ENCODE results near the gene CORO7. TPM values are rescaled to one million over a fixed set of nuclear protein-coding genes. Genes with fewer than 3 reads are reported as not detected.

Gene CORO7
- polyA plus RNA-seq, 2 of the 4 experiments (the other 2 are of a cell fraction) = 6.0 to 11.9 TPM

GRCh38 chr16:4414187-4414917 lies 2.0 kb downstream of the CORO7 start:
- DNase-seq (ENCODE audit: low read depth in 1 of 2, low spot score in 1 of 2) (no peak), ATAC-seq (no peak), FAIRE-seq (no peak)
- Histone ChIP-seq H3K9me3 (no peaks in the 10 kb centered on the region), H3K27ac (no peak overlapping the region), H3K4me2 (peak overlapping the region; percentile 91; the same call in 2 of the 3 replicates), H3K4me3 (no peak overlapping the region), H3K4me1 (peaks cover 8% of the 10 kb centered on the region)
- TF ChIP-seq MAFK (IDR thresholded peaks at IDR 0.05; ENCODE audit: partially characterized antibody) (no peak), CHD2 (IDR thresholded peaks at IDR 0.05; ENCODE audit: low read length, partially characterized antibody) (no peak), HOXB13 (CRISPR knock-in tag; IDR thresholded peaks at IDR 0.05; ENCODE audit: low read depth) (no peak), HDAC2 (IDR thresholded peaks at IDR 0.05) (no peak), NR3C1 (IDR thresholded peaks at IDR 0.05) (no peak), BCL3 (IDR thresholded peaks at IDR 0.05) (no peak), POLR2A (IDR thresholded peaks at IDR 0.05; ENCODE audit: low read length) (no peak), RFX5 (IDR thresholded peaks at IDR 0.05) (no peak), EHF (CRISPR knock-in tag; IDR thresholded peaks at IDR 0.05) (no peak), HOXA7 (CRISPR knock-in tag; IDR thresholded peaks at IDR 0.05) (no peak), EHMT2 (IDR thresholded peaks at IDR 0.05; ENCODE audit: low read depth) (no peak), CBX2 (IDR thresholded peaks at IDR 0.05; ENCODE audit: borderline replicate concordance, low read depth) (no peak), FOXS1 (CRISPR knock-in tag; IDR thresholded peaks at IDR 0.05) (no peak), POLR2AphosphoS2 (conservative IDR thresholded peaks at IDR 0.05; ENCODE audit: low read length) (no peak), FOSL2 (IDR thresholded peaks at IDR 0.05) (no peak), FOSL2 (CRISPR knock-in tag; IDR thresholded peaks at IDR 0.05) (no peak), ZFP36 (IDR thresholded peaks at IDR 0.05; ENCODE audit: borderline replicate concordance, partially characterized antibody) (no peak), EP300 (IDR thresholded peaks at IDR 0.05) (no peak), HOXB5 (CRISPR knock-in tag; IDR thresholded peaks at IDR 0.05) (no peak), MYC (IDR thresholded peaks at IDR 0.05; ENCODE audit: borderline replicate concordance, low read length) (no peak)
- TF ChIP-seq, protein P1, sequence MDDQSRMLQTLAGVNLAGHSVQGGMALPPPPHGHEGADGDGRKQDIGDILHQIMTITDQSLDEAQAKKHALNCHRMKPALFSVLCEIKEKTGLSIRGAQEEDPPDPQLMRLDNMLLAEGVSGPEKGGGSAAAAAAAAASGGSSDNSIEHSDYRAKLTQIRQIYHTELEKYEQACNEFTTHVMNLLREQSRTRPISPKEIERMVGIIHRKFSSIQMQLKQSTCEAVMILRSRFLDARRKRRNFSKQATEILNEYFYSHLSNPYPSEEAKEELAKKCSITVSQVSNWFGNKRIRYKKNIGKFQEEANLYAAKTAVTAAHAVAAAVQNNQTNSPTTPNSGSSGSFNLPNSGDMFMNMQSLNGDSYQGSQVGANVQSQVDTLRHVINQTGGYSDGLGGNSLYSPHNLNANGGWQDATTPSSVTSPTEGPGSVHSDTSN (IDR thresholded peaks at IDR 0.05) = no peak
- WGBS (ENCODE audit: missing lambda C conversion rate) = 91% methylated on average over 7 of the region's 7 CpGs
- ChIA-PET CTCF (interaction anchor here (0.6 to 32.6 kb wide), 5 partner anchors 12 to 125 kb away, joined by 3 to 833 read pairs (median 3); partner anchors contain the start of gene VASN), POLR2A (interaction anchor here (0.5 to 0.9 kb wide), 2 partner anchors 12 to 231 kb away, joined by 5 to 6 read pairs; no protein-coding TSS in a partner anchor)

- ATAC-seq = no peak
- TF ChIP-seq SREBF2 (IDR thresholded peaks at IDR 0.05) = no peak
- no peak for TF ChIP-seq CHD4 (IDR thresholded peaks at IDR 0.05; ENCODE audit: borderline replicate concordance)
- TF ChIP-seq, protein P2, sequence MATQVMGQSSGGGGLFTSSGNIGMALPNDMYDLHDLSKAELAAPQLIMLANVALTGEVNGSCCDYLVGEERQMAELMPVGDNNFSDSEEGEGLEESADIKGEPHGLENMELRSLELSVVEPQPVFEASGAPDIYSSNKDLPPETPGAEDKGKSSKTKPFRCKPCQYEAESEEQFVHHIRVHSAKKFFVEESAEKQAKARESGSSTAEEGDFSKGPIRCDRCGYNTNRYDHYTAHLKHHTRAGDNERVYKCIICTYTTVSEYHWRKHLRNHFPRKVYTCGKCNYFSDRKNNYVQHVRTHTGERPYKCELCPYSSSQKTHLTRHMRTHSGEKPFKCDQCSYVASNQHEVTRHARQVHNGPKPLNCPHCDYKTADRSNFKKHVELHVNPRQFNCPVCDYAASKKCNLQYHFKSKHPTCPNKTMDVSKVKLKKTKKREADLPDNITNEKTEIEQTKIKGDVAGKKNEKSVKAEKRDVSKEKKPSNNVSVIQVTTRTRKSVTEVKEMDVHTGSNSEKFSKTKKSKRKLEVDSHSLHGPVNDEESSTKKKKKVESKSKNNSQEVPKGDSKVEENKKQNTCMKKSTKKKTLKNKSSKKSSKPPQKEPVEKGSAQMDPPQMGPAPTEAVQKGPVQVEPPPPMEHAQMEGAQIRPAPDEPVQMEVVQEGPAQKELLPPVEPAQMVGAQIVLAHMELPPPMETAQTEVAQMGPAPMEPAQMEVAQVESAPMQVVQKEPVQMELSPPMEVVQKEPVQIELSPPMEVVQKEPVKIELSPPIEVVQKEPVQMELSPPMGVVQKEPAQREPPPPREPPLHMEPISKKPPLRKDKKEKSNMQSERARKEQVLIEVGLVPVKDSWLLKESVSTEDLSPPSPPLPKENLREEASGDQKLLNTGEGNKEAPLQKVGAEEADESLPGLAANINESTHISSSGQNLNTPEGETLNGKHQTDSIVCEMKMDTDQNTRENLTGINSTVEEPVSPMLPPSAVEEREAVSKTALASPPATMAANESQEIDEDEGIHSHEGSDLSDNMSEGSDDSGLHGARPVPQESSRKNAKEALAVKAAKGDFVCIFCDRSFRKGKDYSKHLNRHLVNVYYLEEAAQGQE (IDR thresholded peaks at IDR 0.05) = no peak
- TF ChIP-seq BCL3 (IDR thresholded peaks at IDR 0.05) = no peak
- TF ChIP-seq RCOR1 (IDR thresholded peaks at IDR 0.05; ENCODE audit: low read depth, low read length) = no peak
- no peak for TF ChIP-seq RAD21 (conservative IDR thresholded peaks at IDR 0.05 in 1 of 2, IDR thresholded peaks at IDR 0.05 in 1 of 2)
- no peak for TF ChIP-seq HOXA7 (CRISPR knock-in tag; IDR thresholded peaks at IDR 0.05)
- no peak for TF ChIP-seq ZSCAN20 (CRISPR knock-in tag; IDR thresholded peaks at IDR 0.05)
- no peak for TF ChIP-seq RFX5 (IDR thresholded peaks at IDR 0.05)
- TF ChIP-seq HOXB5 (CRISPR knock-in tag; IDR thresholded peaks at IDR 0.05) = no peak
- TF ChIP-seq, protein P3, sequence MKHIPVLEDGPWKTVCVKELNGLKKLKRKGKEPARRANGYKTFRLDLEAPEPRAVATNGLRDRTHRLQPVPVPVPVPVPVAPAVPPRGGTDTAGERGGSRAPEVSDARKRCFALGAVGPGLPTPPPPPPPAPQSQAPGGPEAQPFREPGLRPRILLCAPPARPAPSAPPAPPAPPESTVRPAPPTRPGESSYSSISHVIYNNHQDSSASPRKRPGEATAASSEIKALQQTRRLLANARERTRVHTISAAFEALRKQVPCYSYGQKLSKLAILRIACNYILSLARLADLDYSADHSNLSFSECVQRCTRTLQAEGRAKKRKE (CRISPR knock-in tag; IDR thresholded peaks at IDR 0.05; ENCODE audit: low read depth) = no peak
- no peak for TF ChIP-seq GATA3 (IDR thresholded peaks at IDR 0.05; ENCODE audit: borderline replicate concordance)
- ChIA-PET POLR2A (no interaction called here), CTCF (interaction anchor here (1.2 to 32.6 kb wide), 3 partner anchors 10 to 159 kb away, joined by 3 to 833 read pairs (median 273); partner anchors contain the start of gene VASN)
- 94% methylated on average over 4 of the region's 4 CpGs for WGBS (ENCODE audit: missing lambda C conversion rate)
- no peak overlapping the region for H3K4me2 ChIP-seq
- H3K4me1 ChIP-seq = peaks cover 8% of the 10 kb centered on the region
- H3K4me3 ChIP-seq = no peak overlapping the region
- no peak overlapping the region for H3K27ac ChIP-seq
- no peaks in the 10 kb centered on the region for H3K9me3 ChIP-seq
- no peak for FAIRE-seq
- no peak for DNase-seq (ENCODE audit: low read depth in 1 of 2, low spot score in 1 of 2)
Observed at GRCh38 chr16:4412854-4413253, 3.5 kb downstream of the CORO7 start.

All from A549 (cell line).